Inflammatory macrophage treated with lipopolysaccharide for 1 hour (primary cell): ENCODE data around the gene BBX.
"Not testable (repeated sequence)": the region's sequence is repeated elsewhere in the genome, so short reads cannot be mapped to it uniquely, and the experiment has no call there.

Source experiments
- DNase-seq, 2 donors: peaks; one replicate each; pipeline ENCODE4 v3.0.0-alpha.2; 2020 to 2022

Gene BBX

DNA sequence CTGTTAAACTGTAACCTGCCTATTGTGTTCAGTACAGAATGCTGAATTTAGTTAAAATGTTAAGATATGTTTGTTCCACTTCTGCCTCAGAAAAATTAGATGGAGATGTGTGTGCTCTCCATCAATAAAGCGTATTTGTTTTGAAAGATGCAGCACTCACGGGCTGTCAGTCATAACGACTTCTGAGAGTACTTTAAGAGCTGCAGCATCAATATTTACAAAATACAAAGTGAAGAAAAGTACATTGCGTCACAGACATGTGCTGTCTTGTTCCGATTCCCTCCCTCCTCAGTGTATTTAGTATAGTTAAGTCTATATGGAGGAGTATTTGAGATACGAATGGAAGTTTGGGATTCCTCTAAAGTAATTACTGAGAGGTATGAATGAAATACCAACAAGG is 166.6 kb downstream of the BBX start:
- no peak for DNase-seq

DNA sequence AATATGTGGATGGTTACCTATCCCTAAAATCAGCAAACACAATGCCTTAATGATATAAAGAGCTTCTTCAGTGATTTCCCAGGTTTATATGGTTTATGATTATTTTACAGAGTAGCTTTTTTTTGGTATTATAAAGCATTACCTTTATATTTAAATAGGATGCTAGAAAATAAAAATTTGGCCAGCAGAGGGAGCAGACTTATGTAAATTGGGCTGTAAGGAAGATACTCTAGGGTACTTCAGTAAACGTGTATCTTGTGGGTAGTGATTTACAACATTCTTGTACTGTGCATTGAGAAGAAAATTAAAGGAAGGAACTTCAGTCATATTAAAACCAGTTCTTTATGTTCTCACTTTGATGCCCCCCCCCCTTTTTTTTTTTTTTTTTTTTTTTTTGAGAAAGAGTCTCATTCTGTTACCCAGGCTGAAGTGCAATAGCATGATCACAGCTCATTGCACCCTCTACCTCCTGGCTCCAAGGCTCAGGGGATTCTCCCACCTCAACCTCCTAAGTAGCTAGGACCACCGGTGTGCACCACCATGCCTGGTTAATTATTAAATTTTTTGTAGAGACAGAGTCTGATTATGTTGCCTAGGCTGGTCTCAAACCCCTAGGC is 167.9 kb downstream of the BBX start:
- peak; percentile 50 to 89 for DNase-seq

DNA sequence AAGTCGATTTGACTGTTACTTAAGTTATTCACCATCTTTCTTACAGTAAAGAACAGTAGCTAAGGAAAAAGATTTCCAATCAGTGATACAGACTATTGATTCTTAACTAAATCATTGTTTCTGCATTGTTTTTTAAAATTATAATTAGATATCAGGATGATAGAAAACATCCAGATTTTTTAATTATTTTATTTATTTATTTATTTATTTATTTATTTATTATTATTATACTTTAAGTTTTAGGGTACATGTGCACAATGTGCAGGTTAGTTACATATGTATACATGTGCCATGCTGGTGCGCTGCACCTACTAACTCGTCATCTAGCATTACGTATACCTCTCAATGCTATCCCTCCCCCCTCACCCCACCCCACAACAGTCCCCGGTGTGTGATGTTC is 169.2 kb downstream of the BBX start:
- not testable (repeated sequence) for DNase-seq

DNA sequence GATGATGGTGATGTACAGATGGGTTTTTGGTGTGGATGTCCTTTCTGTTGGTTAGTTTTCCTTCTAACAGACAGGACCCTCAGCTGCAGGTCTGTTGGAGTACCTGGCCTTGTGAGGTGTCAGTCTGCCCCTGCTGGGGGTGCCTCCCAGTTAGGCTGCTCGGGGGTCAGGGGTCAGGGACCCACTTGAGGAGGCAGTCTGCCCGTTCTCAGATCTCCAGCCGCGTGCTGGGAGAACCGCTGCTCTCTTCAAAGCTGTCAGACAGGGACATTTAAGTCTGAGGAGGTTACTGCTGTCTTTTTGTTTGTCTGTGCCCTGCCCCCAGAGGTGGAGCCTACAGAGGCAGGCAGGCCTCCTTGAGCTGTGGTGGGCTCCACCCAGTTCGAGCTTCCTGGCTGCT is 174.6 kb downstream of the BBX start:
- not testable (repeated sequence) for DNase-seq

DNA sequence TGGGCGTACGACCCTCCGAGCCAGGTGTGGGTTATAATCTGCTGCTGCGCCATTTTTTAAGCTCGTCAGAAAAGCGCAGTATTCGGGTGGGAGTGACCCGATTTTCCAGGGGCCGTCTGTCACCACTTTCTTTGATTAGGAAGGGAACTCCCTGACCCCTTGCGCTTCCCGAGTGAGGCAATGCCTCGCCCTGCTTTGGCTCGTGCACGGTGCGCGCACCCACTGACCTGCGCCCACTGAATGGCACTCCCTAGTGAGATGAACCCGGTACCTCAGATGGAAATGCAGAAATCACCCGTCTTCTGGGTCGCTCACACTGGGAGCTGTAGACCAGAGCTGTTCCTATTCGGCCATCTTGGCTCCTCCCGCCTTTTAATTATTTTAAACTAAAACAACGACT is 175.1 kb downstream of the BBX start:
- DNase-seq = not testable (repeated sequence)

DNA sequence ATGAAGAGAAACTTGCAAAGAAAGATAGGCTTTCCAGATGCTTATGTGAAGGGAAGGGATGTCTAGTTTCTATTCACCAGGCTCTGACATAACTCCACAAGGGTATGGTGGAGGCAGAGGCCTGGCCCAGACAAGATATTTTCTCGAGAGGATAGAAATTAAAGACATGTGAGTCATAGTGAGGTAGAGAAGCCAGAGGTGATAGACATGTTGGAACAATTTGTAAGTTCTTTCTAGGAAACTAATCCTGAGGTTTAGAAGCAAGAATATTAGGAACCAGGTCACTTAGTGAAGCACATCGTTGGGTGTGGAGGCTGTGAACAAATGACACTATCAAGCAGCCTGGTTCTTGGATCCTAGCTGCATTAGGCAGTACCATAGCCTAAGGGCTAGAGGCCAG is 176.9 kb downstream of the BBX start:
- no peak for DNase-seq

DNA sequence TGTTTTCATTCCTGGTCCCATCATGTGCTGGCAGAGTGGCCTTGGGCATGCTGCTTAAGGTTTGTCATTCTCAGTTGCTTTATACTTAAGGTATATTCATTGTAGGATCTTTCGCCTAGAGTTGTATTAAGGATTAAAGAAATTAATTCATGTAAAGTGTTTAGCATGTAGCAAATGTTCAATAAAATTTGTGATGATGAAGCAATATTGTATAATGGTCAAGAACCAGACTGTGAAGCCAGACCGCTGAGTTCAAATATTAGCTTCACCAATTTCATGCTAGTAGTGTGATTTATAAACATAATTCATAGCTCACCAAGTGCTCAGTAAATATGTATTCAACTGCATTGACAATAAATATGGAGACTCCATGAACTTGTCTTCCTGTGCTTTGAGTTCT is 178.5 kb downstream of the BBX start:
- DNase-seq = no peak

DNA sequence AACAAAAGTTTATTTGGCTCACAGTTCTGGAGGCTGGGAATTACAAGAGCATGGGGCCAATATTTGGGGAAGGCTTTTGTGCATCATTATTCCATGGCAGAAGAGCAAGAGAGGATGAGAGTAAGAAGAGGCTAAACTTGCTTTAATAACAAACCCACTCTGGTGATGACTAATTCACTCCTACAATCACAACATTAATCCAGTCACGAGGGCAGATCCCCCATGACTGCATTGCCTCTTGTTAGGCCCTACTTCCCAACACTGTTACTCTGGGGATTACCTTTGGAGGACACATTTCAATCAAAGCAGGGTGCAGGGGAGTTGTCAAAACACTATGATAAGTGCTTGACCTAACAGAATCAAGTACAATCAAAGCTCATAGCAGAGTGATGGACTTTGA is 181.7 kb downstream of the BBX start:
- DNase-seq = peak in 1 of 2 donors; percentile 28

DNA sequence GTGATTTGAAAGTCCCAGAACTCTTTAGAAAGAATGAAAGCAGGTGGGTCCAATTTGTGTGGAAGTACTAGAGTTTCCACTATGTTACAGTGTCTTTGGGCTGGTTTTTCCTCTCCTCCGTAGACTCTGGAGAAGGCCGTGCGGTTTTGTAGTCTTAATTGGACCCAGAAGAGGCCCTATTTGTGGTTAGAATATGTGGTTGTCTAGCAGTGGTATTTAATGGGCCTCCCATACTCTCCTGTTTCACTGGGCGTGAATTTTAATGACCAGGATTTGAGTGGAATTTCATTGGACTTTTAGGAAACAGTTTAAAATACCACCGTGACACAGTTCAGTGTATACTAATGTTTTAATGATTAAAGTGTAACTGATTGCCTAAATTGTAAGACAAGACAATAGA is 182.3 kb downstream of the BBX start:
- no peak for DNase-seq

DNA sequence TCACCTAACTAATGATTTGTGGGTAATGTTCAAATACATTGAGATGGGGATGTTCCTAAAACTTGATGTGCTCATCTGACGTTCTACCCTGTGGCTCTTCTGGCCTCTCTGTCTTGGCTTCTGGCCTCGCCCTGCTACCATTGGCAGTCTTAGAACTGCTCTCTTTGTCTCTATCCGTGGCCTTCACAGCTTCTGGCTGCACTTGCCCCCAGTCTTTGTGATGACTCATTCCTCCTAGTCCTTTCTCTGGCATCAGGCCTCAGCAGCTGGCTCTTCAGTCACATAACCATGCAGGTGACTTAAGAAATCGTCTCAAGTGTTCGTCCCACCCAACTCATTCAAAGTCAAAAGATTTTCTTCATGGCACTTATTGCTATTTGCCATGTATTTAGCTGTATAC is 188.1 kb downstream of the BBX start:
- DNase-seq = no peak

DNA sequence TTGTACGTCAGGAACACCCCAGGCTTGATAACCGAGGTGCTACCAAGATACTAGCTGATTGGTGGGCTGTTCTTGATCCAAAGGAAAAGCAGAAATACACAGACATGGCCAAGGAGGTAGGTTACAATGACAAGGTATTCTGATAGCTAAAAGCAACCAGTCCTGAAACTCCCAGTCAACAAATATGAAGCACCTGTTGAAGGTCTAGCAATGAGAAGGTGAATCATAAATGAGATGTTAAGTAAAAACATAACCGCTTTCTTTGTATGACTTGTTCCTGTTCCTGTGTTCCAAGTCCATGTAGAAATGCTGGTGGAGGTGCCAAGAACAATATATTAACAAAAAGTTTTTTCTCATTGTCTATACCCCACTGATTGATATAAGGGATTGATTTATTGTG is 194.0 kb downstream of the BBX start:
- no peak for DNase-seq

DNA sequence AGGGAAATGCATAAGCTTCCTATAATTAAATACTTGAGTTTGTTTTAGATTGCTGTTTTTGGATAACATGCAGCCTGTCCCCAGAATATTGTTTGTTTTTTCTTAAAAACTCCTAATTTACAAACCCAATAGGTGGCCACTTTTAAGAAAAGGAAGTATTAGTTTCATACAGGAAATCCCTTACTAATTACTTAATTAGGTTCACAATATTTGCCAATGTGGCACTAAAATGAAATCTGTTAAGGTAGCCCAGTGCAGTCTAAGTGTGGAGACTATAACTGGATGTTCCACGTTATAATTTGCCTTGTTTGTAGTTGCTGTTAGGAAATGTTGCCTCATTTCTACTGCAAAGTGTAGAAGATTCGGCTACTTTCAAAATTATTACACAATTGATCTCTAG is 195.8 kb downstream of the BBX start:
- no peak for DNase-seq

DNA sequence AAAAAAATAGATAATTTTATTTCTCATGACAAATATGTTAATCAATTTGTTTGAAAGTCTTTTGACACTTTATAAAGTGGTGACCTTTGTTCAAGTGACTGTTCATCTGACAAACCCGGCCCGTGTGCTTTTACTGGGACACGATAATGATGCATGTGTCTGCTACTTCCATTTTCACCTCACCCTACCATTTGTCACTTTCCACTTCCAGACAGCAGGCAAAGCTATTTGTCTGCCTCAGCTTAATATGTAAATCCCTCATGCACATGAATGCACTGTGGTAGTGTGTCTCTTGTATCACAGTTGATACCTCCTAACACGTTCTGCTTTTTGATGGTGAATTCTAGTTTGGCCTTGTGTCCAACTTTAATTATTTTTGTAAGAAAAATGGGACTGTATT is 204.3 kb downstream of the BBX start:
- DNase-seq = no peak

DNA sequence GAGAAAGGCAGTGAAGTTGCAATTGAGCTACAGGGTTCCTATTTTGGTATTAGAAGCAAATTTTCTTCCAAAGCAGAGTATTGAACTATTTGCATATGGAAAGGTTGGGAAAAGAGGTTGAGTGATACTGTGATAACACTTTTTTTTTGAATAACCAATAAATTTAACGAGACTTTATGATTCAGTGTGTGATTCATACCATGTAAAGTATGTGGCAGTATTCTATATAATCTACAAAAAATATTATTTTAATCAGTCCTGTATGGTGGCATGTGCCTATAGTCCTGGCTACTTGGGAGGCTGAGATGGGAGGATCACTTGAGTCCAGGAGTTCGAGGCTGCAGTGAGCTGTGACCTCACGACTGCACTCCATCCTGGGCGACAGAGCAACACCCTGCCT is 206.9 kb downstream of the BBX start:
- no peak for DNase-seq

DNA sequence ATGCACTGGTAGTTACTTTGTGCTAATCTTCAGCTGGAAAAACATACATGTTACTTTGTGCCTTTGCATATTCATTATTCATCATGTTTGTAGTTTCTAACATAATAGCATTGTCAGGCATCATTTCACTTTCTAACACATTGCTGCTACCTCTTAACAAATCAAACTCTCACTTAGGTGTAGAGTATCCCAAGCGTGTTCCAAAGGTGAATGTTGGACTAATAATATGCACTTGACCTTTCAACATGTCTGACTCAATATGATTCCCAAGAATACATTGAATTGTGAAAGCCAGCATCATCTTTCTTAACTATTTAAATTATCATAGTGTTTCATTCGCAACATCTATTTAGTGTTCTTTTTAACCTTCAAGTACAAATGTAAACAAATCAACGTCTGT is 211.6 kb downstream of the BBX start:
- no peak for DNase-seq

DNA sequence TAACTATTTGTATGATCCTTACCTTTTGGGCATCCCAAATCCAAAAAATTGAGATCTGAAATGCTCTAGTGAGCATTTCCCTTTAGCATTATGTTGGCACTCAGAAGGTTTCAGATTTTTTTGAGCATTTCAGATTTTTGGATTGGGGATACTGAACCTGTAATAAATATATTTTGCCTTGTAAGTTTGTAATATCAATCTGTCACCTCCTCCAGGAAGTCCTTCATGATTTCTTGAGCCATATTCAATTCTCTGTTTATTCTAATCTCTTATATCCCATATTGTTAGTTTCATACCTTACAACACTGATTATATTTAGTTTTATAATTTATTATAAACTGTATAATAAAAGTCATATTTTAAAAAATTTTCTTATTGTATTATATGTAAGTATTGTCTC is 215.2 kb downstream of the BBX start:
- no peak for DNase-seq

DNA sequence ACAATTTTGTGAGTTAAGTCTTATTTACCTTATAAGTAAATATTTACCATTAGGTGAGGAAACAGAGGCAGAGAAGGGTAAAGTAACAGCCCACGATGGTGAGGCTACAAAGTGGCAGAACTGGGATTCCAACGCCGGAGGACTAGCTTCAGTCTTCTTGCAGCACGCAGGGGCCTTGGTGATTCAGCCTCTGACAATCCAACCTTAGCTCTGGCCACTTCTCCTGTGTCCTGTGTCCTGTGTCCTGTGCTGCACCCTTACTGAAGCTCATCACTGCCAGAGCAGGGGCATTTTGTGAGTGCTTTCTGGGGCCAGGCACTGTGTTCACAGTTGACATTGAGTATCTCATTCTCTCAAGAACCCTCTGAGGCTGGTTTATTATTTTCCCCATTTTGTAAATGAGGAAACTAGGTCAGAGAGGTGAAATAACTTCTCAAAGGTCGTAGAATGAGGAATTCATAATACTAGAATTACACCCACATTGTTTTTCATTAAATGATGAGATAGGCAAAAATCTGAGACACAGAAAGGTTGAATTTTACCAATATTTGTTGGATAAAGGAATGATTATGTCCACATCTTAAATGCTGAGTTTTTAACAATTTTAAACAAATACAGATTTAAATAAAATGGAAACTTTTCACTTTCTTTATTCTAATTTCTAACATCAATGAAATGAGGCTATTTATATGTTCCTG is 215.9 kb downstream of the BBX start:
- DNase-seq = no peak

DNA sequence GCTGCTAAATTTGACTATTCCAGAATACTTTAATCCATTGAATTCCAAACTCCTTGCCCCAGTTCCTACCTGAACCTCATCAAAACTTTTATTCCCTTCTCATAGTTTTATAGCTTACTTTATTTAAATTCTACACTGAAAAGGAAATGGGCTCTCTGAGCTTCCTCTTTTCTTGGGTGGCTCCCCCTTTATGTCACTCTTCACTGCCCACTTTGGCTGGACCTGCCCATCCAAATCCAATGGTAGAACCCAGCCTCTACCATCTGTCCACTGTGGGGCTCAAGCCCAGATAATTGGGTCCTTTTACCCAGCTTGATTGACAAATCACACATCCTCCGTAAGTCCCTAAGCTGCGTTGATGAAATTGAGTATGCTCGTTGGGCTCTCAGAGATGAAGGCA is 216.5 kb downstream of the BBX start:
- DNase-seq = peak in 1 of 2 donors; percentile 6

DNA sequence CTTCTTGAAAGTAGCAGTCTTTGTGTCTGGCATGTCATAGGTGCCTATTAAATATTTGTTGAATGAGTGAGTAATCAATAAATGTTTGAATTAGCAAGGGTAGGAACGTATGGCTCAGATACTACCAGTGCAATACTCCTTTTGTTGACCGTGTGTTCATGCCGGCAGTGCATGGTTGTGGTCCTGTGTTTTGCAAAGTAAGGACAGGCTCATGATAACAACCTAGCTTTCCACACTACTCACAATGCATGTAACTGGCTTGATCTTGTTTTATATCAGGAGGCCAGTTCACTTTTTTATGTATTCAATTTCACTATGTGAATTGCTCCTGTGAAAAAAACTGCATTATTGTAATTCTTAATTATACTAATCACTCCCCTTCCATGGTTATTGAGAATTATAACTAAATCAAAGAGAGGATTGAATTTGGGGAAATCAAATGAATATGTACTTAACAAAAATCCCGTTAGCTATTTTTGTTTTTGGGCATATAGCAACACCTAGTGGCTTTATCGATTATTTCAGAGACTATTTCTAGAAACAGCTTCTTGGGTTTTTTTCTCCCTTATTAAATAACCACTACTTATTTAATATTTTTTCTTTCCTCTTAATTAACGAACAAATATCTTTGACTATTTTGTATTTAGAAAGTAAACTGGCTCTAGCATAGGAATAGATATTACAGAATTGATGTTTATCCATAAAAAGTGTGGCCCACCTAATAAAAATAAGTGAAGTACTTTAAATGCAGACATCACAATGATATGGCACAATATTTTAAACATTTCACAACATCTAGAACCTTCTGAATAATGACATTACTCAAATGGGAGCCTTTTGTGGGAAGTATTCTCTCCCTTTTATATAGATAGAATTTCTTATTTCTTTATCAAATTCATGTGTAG is 218.5 kb downstream of the BBX start:
- peak; percentile 20 to 69 for DNase-seq

DNA sequence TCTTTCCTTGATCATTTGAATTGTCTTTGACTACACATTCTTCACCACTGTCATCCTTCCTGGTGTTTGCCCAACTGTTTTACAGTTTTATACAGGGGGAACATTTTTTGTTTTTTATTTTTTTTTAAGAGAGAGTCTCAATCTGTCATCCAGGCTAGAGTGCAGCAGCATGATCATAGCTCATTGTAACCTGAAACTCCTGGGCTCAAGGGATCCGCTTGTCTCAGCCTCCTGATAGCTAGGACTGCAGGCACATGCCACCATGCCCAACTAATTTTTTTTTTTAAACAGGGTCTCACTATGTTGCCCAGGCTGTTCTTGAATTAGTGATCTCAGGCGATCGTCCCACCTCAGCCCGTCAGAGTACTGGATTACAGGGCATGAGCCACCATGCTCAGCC is 222.6 kb downstream of the BBX start:
- no peak for DNase-seq

DNA sequence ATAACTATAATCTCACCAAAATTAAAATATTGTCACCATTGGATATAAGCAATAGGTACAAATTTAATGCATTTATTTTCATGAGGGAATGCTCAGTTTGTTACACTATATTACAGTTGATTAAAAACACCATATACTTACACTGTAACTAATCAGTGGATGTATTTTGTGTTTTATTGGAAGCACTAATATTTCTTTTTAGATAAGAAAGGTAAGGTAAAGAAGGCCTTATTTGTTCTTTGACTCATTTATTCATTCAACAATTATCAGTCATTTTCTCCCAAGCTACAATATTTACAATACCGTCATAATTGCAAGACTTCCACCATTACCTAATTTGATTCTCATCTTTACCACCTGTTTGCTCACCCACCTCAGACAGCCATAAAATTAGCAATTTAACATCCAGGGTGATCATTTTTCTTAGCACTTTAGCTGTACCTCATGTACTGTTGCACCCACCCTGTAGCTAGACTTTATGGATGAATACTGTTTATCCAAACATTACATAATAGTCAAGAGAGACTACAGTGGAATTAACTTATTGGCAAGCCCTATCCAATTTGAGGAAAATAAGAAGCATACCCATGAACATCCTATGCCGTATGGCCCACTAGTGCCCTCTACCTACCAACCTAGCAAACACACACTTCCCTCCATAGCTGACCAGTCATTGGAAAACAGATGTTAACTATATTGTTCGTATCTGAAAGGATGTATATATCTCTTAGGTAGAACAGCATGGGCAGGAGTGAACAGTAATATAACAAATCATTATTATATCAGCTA is 229.6 kb downstream of the BBX start:
- peak in 1 of 2 donors; percentile 22 for DNase-seq

DNA sequence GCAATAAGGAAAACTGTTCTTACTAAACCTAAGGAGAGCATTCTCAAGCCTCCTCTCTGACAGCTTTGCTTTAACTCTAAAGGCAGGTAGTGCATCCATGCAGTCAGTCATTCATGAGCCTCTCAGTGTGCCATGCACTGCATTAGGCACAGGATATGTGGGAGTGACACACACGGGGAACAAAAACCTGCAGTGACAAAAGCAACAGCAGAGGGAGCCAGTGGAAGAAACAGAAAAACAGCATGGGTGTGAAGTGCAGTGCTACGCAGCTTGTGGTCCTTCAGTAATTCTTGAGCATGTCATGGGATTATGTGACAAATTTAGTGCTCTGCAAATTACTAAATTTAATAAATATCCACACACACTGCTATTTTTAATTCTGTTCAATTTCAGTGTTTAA is 230.7 kb downstream of the BBX start:
- DNase-seq = peak; percentile 39 to 42

DNA sequence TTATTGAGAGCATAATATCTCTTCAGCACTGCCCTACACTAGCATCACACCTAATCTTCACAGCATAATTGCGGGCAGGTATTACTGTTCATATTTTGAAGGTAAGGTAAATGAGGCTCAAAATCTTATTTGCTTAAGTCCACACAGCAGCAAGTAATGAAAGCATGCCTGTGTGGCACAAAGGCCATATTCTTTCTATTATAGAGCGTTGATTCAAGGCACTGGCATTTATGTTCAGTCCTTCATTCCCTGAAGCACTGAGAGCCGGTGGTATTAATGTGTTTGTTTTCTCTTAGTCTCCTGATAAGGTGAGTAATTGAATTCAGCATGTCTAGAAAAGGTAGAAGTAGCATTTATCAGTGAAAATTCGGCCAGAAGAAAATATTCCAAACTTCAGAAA is 231.2 kb downstream of the BBX start:
- no peak for DNase-seq
